Measurements from ENCODE around the gene PPM1J.

DNA sequence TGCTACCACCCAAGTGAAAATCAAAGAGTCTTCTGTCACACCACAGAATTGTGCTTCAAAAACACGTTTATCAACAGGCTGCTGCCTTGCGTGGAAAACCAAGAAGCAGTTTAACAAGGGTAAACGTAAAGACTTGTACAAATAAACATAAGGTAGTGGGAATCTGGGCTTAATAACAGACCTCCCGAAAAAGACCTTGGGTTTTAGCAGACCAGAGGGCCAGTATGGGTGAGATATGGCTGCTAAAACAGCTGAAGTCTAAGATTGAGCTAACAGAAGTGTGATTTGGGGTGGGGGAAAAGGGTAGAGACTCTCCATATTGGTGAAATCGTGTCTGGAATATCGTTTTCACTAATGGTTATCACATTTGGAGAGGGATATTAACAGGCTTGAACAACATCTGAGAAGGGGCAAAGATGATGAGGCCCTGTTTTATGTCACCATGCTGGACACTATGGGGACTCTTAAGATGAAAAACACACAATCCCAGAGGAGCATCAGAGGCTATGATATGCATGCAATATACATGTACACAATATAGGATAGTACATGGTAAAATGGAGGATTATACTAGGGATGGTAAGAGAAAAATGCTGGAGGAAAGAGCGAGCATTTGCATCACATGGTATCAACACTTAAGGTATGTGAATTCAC lies 39.3 kb downstream of the PPM1J start:
- TF ChIP-seq, protein P1, sequence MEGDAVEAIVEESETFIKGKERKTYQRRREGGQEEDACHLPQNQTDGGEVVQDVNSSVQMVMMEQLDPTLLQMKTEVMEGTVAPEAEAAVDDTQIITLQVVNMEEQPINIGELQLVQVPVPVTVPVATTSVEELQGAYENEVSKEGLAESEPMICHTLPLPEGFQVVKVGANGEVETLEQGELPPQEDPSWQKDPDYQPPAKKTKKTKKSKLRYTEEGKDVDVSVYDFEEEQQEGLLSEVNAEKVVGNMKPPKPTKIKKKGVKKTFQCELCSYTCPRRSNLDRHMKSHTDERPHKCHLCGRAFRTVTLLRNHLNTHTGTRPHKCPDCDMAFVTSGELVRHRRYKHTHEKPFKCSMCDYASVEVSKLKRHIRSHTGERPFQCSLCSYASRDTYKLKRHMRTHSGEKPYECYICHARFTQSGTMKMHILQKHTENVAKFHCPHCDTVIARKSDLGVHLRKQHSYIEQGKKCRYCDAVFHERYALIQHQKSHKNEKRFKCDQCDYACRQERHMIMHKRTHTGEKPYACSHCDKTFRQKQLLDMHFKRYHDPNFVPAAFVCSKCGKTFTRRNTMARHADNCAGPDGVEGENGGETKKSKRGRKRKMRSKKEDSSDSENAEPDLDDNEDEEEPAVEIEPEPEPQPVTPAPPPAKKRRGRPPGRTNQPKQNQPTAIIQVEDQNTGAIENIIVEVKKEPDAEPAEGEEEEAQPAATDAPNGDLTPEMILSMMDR (conservative IDR thresholded peaks at IDR 0.05) = no peak
- no peak for TF ChIP-seq ZFX (IDR thresholded peaks at IDR 0.05)
